ENCODE measurements around the gene YES1.

- TF ChIP-seq CTCF (IDR thresholded peaks at IDR 0.05 in 4 of 5, conservative IDR thresholded peaks at IDR 0.05 in 1 of 5) (no peak), POLR2A (IDR thresholded peaks at IDR 0.05) (no peak)
Measured at GRCh38 chr18:715626-716025, 96.4 kb downstream of the YES1 start.

Data from gastrocnemius medialis (tissue), 4 donors.